PC-3 (cell line): ENCODE results near the gene SERGEF.

Source experiments
- CTCF ChIP-seq: fragments of 300-600 bp; sonication (generic); conservative IDR thresholded peaks from 2 replicates; pipeline ENCODE4 v1.5.1; 2017; ENCODE audit warnings: antibody characterized with exemption, low read depth, mild to moderate bottlenecking, low read length
- EZH2 ChIP-seq: fragments of 300-600 bp; sonication (generic); IDR thresholded peaks from one replicate; pipeline ENCODE4 v1.6.1; 2017; ENCODE audit warnings: antibody characterized with exemption, mild to moderate bottlenecking, low read length; ENCODE audit not compliant: unreplicated experiment
- EZH2phosphoT487 ChIP-seq: fragments of 300-600 bp; sonication (generic); IDR thresholded peaks from 2 replicates; pipeline ENCODE4 v1.6.1; 2018; ENCODE audit warnings: mild to moderate bottlenecking, antibody characterized with exemption, low read length, borderline replicate concordance

- TF ChIP-seq CTCF = no peak
- TF ChIP-seq EZH2 = no peak
- no peak for TF ChIP-seq EZH2phosphoT487
Observed at GRCh38 chr11:18016789-18017188, 3.9 kb upstream of the SERGEF start.
